ENCODE results near the gene TMEM198. TPM values are rescaled to one million over a fixed set of nuclear protein-coding genes. Genes with fewer than 3 reads are reported as not detected.

Gene TMEM198
- total RNA-seq, 1 experiment from 2014 or later: 1.9 TPM

GRCh38 chr2:219525533-219526232 is 18.1 kb upstream of the TMEM198 start:
- no peak for DNase-seq (ENCODE audit: low spot score)

- no peak for DNase-seq (ENCODE audit: low spot score)
These were observed 17.3 kb upstream of the TMEM198 start for GRCh38 chr2:219526320-219527075.

- DNase-seq (ENCODE audit: low spot score): no peak
These were observed 16.8 kb upstream of the TMEM198 start for GRCh38 chr2:219527076-219527394.

GRCh38 chr2:219527472-219527871 is 16.4 kb upstream of the TMEM198 start:
- DNase-seq (ENCODE audit: low spot score): no peak

GRCh38 chr2:219530048-219530963 is 13.5 kb upstream of the TMEM198 start:
- DNase-seq (ENCODE audit: low spot score): peak; percentile 72

GRCh38 chr2:219531639-219532377 is 12.0 kb upstream of the TMEM198 start:
- no peak for DNase-seq (ENCODE audit: low spot score)

- no peak for DNase-seq (ENCODE audit: low spot score)
These were observed 11.5 kb upstream of the TMEM198 start for GRCh38 chr2:219532378-219532649.

- no peak for DNase-seq (ENCODE audit: low spot score)
These were observed 9.7 kb upstream of the TMEM198 start for GRCh38 chr2:219533930-219534661.

GRCh38 chr2:219536425-219536824 is 7.4 kb upstream of the TMEM198 start:
- no peak for DNase-seq (ENCODE audit: low spot score)

- no peak for DNase-seq (ENCODE audit: low spot score)
These were observed 6.9 kb upstream of the TMEM198 start for GRCh38 chr2:219536967-219537366.

- no peak for DNase-seq (ENCODE audit: low spot score)
These were observed 6.0 kb upstream of the TMEM198 start for GRCh38 chr2:219537657-219538488.

- no peak for DNase-seq (ENCODE audit: low spot score)
These were observed 5.3 kb upstream of the TMEM198 start for GRCh38 chr2:219538504-219538951.

- DNase-seq (ENCODE audit: low spot score): no peak
These were observed 4.7 kb upstream of the TMEM198 start for GRCh38 chr2:219538956-219539788.

GRCh38 chr2:219539926-219540678 is 3.7 kb upstream of the TMEM198 start:
- no peak for DNase-seq (ENCODE audit: low spot score)

- DNase-seq (ENCODE audit: low spot score): no peak
These were observed 2.9 kb upstream of the TMEM198 start for GRCh38 chr2:219540784-219541504.

GRCh38 chr2:219541611-219542180 is 2.1 kb upstream of the TMEM198 start:
- peak; percentile 71 for DNase-seq (ENCODE audit: low spot score)

- DNase-seq (ENCODE audit: low spot score): no peak
These were observed 765 bp upstream of the TMEM198 start for GRCh38 chr2:219542931-219543595.

All from H4 (cell line).